Loucy (cell line): Measurements from ENCODE around the gene VWA8.
"Not testable (repeated sequence)": the region's sequence is repeated elsewhere in the genome, so short reads cannot be mapped to it uniquely, and the experiment has no call there.

Experiments
- H2AFZ ChIP-seq: fragments of 200-600 bp; sonication (generic); 2 replicates; pipeline ENCODE4 v1.6.0; 2016; ENCODE audit warnings: antibody characterized with exemption, mild to moderate bottlenecking, low read length, moderate library complexity
- H3F3A ChIP-seq: fragments of 200-600 bp; 2 replicates; pipeline ENCODE4 v1.6.0; 2016; ENCODE audit warnings: antibody characterized with exemption, low read depth, mild to moderate bottlenecking
- H3K27me3 ChIP-seq: fragments of 200-600 bp; sonication (generic); 2 replicates; pipeline ENCODE4 v1.6.1; 2014; ENCODE audit warnings: low read length, mild to moderate bottlenecking; ENCODE audit not compliant: insufficient read depth, poor library complexity, severe bottlenecking
- H3K36me3 ChIP-seq: fragments of 200-600 bp; sonication (generic); 2 replicates; pipeline ENCODE4 v1.6.1; 2016; ENCODE audit warnings: low read length; ENCODE audit not compliant: insufficient read depth
- H3K4me1 ChIP-seq: fragments of 200-600 bp; sonication (generic); 2 replicates; pipeline ENCODE4 v1.5.1; 2014; ENCODE audit warnings: low read length, mild to moderate bottlenecking; ENCODE audit not compliant: insufficient read depth, poor library complexity, severe bottlenecking
- H3K4me2 ChIP-seq: fragments of 200-600 bp; sonication (generic); 2 replicates; pipeline ENCODE4 v1.6.0; 2014; ENCODE audit warnings: antibody characterized with exemption, low read length, low read depth, mild to moderate bottlenecking; ENCODE audit not compliant: poor library complexity, severe bottlenecking
- H3K4me3 ChIP-seq: fragments of 200-600 bp; sonication (generic); 2 replicates; pipeline ENCODE4 v1.5.1; 2014; ENCODE audit warnings: low read length, mild to moderate bottlenecking, mixed read lengths; ENCODE audit not compliant: poor library complexity, severe bottlenecking
- H3K79me2 ChIP-seq: fragments of 200-600 bp; sonication (generic); 2 replicates; pipeline ENCODE4 v1.6.1; 2014; ENCODE audit warnings: low read length; ENCODE audit not compliant: insufficient read depth
- H3K9ac ChIP-seq: fragments of 200-600 bp; sonication (generic); 2 replicates; pipeline ENCODE4 v1.6.0; 2014; ENCODE audit warnings: mild to moderate bottlenecking, low read depth, low read length, moderate library complexity; ENCODE audit not compliant: poor library complexity, severe bottlenecking
- H3K9me2 ChIP-seq: fragments of 200-600 bp; sonication (generic); replicated peaks from 2 replicates; pipeline ENCODE4 v1.6.1; 2016; ENCODE audit warnings: low read depth, low read length, mixed read lengths
- H3K9me3 ChIP-seq: fragments of 200-600 bp; sonication (generic); 2 replicates; pipeline ENCODE4 v1.6.1; 2014; ENCODE audit warnings: mild to moderate bottlenecking, antibody characterized with exemption, low read length, low read depth; ENCODE audit not compliant: insufficient read depth
- H4K20me1 ChIP-seq: fragments of 200-600 bp; sonication (generic); 2 replicates; pipeline ENCODE4 v1.6.0; 2014; ENCODE audit warnings: antibody characterized with exemption, low read length, mild to moderate bottlenecking; ENCODE audit not compliant: insufficient read depth, poor library complexity, severe bottlenecking
- CTCF ChIP-seq: fragments of 200-600 bp; sonication (generic); conservative IDR thresholded peaks from 2 replicates; pipeline ENCODE4 v1.5.1; 2014; ENCODE audit warnings: mild to moderate bottlenecking, antibody characterized with exemption, low read length
- EZH2phosphoT487 ChIP-seq: fragments of 200-600 bp; IDR thresholded peaks from 2 replicates; pipeline ENCODE4 v1.6.1; 2018; ENCODE audit warnings: antibody characterized with exemption, mild to moderate bottlenecking, moderate library complexity, borderline replicate concordance

The VWA8 gene

DNA sequence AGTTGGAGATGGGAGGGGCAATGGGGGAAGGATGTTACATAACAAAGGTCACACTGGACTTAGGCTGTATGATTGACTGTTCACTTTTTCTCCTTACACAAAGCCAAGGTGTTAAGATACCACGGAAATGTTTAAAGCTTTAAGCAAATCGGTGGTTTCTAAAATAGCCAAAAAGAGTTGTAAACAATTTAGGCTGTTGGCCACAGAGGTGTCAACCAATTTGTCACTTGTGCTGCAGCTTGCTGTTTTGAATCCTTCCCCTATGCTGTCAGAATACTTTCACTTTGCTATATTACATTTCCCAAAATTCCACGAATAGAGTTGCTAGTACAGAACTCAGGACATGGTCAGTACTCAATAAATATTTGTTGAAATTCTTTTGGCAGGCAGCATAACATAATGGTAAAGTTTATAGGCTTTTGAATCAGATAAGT, 149.3 kb downstream of the VWA8 start:
- Histone ChIP-seq H3K9me3 (no peaks in the 10 kb centered on the region), H2AFZ (no peak overlapping the region), H3K4me1 (peaks cover 9% of the 10 kb centered on the region), H3F3A (no peaks in the 10 kb centered on the region), H3K4me3 (no peak overlapping the region), H3K36me3 (peaks cover 38% of the 10 kb centered on the region), H3K27me3 (no peaks in the 10 kb centered on the region), H3K9me2 (no peaks in the 10 kb centered on the region), H4K20me1 (no peaks in the 10 kb centered on the region), H3K9ac (no peak overlapping the region), H3K79me2 (no peaks in the 10 kb centered on the region), H3K4me2 (no peak overlapping the region)
- TF ChIP-seq CTCF, result no peak
- TF ChIP-seq EZH2phosphoT487, result no peak

DNA sequence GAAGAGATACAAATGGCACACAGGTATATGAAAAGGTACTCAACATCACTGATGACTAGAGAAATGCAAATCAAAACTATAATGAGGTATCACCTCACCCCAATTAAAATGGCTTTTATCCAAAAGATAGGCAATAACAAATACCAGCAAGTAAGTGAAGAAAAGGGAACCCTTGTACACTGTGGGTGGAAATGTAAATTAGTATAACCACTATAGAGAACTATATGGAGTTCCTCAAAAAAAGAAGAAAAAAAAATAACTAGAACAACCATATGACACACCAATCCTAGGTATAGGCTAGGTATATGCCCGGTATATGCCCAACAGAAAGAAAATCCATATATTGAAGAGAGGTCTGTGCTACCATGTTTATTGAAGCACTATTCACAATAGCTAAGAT, 150.9 kb downstream of the VWA8 start:
- H3K4me3 ChIP-seq, result no peak overlapping the region
- peaks cover 9% of the 10 kb centered on the region for H3K4me1 ChIP-seq
- H3K9me2 ChIP-seq, result no peaks in the 10 kb centered on the region
- no peak overlapping the region for H3K9ac ChIP-seq
- H2AFZ ChIP-seq, result no peak overlapping the region
- no peaks in the 10 kb centered on the region for H3K9me3 ChIP-seq
- H4K20me1 ChIP-seq, result no peaks in the 10 kb centered on the region
- H3K4me2 ChIP-seq, result no peak overlapping the region
- TF ChIP-seq CTCF (no peak), EZH2phosphoT487 (no peak)
- H3K36me3 ChIP-seq, result peaks cover 26% of the 10 kb centered on the region; the same call in 1 of the 2 replicates
- no peaks in the 10 kb centered on the region for H3K27me3 ChIP-seq
- no peaks in the 10 kb centered on the region for H3K79me2 ChIP-seq
- H3F3A ChIP-seq, result no peaks in the 10 kb centered on the region

DNA sequence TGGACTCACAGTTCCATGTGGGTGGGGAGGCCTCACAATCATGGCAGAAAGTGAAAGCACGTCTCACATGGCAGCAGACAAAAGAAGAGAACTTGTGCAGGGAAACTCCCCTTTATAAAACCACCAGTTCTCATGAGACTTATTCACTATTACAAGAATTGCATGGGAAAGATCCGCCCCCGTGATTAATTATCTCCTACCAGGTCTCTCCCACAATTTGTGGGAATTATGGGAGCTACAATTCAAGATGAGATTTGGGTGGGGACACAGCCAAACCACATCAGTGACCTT, 157.5 kb downstream of the VWA8 start:
- not testable (repeated sequence) for H3K27me3 ChIP-seq, H3K9me3 ChIP-seq, H2AFZ ChIP-seq, H3K4me1 ChIP-seq, H3K4me2 ChIP-seq, H3K4me3 ChIP-seq, H3K9ac ChIP-seq, H3K9me2 ChIP-seq, H3K79me2 ChIP-seq, H4K20me1 ChIP-seq, H3F3A ChIP-seq
- peaks cover 32% of the 10 kb centered on the region for H3K36me3 ChIP-seq

DNA sequence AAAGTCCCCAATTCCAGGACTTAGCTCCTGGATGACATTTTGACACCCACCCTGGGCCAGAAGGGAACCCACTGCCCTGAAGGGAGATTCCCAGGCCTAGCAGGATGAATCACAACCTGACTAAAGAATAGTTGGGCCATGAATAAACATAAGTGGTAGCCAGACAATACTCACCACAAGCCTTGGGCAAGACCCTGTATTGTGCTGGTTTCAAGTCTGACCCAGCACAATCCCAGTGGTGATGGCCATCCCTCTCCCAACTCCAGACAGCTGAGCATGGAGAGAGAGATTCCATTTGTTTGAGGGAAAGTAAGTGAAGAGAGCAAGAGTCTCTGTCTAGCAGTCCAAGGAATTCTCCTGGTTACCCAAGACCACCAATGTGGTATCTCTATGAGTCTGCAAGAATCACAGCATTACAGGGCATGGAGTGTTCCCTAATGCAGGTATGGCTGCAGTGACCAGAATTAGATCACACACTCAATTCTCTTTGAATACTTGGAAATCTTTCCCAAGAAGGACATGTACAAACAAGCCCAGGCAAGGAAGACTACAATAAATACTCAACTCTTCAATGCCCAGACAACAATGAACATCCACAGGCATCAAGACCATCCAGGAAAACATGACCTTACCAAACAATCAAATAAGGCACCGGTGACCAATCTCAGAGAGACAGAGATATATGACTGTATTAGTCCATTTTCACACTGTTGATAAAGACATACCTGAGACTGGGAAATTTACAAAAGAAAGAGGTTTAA, 158.0 kb downstream of the VWA8 start:
- Histone ChIP-seq H2AFZ (no peak overlapping the region), H3K4me2 (no peak overlapping the region), H3F3A (no peaks in the 10 kb centered on the region), H3K9me2 (no peaks in the 10 kb centered on the region), H3K9ac (no peak overlapping the region), H3K36me3 (peaks cover 32% of the 10 kb centered on the region), H3K9me3 (peaks cover 9% of the 10 kb centered on the region; the same call in 1 of the 2 replicates), H4K20me1 (no peaks in the 10 kb centered on the region), H3K27me3 (no peaks in the 10 kb centered on the region), H3K4me3 (no peak overlapping the region), H3K4me1 (no peaks in the 10 kb centered on the region), H3K79me2 (no peaks in the 10 kb centered on the region)
- TF ChIP-seq EZH2phosphoT487, result no peak
- no peak for TF ChIP-seq CTCF
